ENCODE data around the gene ANO4.

ANO4 gene

DNA sequence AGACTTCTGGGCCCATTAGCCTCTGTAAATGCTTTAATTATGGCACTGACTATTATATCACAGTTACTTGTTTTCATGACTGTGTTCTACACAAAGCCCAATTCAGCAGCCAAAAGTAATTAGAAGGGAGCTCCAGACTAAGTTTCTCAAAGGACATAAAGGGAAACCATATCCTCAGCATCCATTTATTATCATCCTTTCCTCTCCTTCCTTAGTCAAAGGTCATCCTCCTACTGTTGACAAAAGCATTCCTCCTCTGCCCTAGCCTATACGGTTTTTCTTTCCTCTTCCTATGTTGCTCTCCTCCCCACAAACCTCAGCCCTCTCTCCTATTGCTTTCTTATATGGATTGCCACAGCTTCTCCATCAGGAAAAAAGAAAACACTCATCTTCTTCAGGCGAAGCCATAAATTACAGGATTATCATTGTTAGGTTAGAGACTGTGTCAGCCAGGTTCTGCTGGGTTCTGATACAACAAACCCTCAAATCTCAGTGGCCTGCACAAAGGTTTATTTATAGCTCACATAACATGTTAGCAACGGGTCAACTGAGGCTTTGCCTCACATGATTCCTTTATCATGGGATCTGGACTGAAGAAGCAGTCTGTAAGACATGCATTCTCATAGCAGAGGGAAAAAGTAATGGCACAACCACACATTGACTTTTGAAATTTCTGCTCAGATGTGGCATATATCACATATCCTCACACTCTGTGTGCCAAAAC, 208.3 kb downstream of the ANO4 start:
- no peaks in the 10 kb centered on the region for H3K27me3 ChIP-seq (ENCODE audit: control insufficient read depth, insufficient read depth, low read length)
- H3K4me1 ChIP-seq (ENCODE audit: control insufficient read depth, insufficient read depth, low read length) = no peaks in the 10 kb centered on the region

DNA sequence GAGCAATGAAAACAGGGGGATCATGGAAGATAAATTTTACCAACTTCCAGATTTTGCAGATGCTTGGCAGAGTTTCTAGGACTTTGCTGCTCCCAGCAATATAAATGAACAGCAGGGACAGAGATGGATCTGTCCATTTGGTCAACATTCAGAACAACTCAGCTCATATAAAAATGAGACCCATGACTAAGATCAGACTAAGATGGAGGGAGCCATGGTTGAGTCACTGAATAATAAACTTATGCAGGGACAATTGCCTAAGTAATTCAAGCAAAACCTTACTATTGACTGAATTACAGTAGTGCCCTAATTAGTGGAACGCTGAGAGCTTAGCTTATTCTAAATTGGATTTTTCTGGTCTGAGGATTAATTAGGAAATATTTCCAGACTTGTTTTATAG, 210.3 kb downstream of the ANO4 start:
- WGBS (ENCODE audit: insufficient coverage, insufficient read length) = no CpG with 5 or more reads among the region's 1 CpG
- Histone ChIP-seq H3K4me1 (ENCODE audit: control insufficient read depth, insufficient read depth, low read length) (no peaks in the 10 kb centered on the region), H3K4me3 (ENCODE audit: low read length) (no peak overlapping the region), H3K9me3 (ENCODE audit: control insufficient read depth, insufficient read depth, low read length) (peaks cover 1% of the 10 kb centered on the region; the same call in 1 of the 2 replicates), H3K27ac (ENCODE audit: low read length) (no peak overlapping the region), H3K27me3 (ENCODE audit: control insufficient read depth, insufficient read depth, low read length) (no peaks in the 10 kb centered on the region), H3K36me3 (ENCODE audit: control insufficient read depth, insufficient read depth, low read length) (no peaks in the 10 kb centered on the region)
- no peak for DNase-seq (ENCODE audit: low read depth, low spot score)

More for the DNA sequence above, 208.3 kb downstream of the ANO4 start:
- H3K9me3 ChIP-seq (ENCODE audit: control insufficient read depth, insufficient read depth, low read length) = peaks cover 1% of the 10 kb centered on the region; the same call in 1 of the 2 replicates
- WGBS (ENCODE audit: insufficient coverage, insufficient read length) = no CpG with 5 or more reads among the region's 3 CpGs
- H3K4me3 ChIP-seq (ENCODE audit: low read length) = no peak overlapping the region
- H3K27ac ChIP-seq (ENCODE audit: low read length) = no peak overlapping the region
- H3K36me3 ChIP-seq (ENCODE audit: control insufficient read depth, insufficient read depth, low read length) = no peaks in the 10 kb centered on the region
- DNase-seq (ENCODE audit: low read depth, low spot score) = no peak

DNA sequence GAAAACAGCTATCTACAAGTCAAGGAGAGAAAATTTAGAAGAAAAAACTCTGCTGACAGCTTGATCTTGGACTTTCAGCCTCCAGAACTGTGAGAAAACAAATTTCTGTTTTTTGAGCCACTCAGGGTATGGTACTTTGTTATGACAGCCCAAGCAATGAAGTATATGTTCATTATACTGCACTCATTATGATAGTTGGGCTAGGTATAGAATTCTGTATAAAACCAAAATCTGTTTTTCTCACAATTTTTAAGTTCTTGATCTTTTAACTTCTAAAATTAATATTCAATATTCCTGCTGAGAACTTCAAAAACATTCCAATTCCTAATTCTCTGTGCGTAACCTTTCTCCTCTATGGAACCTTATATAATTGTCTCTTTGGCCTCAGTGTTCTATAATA, 214.7 kb downstream of the ANO4 start:
- Histone ChIP-seq H3K4me1 (ENCODE audit: control insufficient read depth, insufficient read depth, low read length) (no peaks in the 10 kb centered on the region), H3K36me3 (ENCODE audit: control insufficient read depth, insufficient read depth, low read length) (no peaks in the 10 kb centered on the region), H3K9me3 (ENCODE audit: control insufficient read depth, insufficient read depth, low read length) (peaks cover under 1% of the 10 kb centered on the region; the same call in 1 of the 2 replicates), H3K27me3 (ENCODE audit: control insufficient read depth, insufficient read depth, low read length) (no peaks in the 10 kb centered on the region), H3K4me3 (ENCODE audit: low read length) (no peak overlapping the region), H3K27ac (ENCODE audit: low read length) (no peak overlapping the region)
- no peak for DNase-seq (ENCODE audit: low read depth, low spot score)
- no CpG with 5 or more reads among the region's 1 CpG for whole genome bisulfite sequencing (ENCODE audit: insufficient coverage, insufficient read length)

DNA sequence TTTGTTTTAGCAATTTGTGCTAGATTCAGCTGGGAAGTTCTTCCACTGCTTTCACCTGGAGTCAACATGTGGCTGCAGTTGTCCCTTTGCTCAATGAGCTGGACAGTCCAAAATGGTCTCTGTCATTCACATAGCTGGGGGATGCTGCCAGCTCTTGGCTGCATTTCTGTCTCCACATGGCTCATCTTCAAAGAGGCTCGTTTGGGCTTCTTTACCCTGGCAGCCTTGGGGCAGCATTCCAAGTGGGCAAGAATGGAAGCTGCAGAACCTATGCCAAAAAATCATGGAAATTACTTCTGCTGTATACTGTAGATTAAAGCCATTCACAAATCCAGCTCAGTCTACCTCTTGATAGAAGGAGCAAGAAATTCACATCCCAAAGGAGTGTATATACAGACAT, 216.3 kb downstream of the ANO4 start:
- Histone ChIP-seq H3K27ac (ENCODE audit: low read length) (no peak overlapping the region), H3K9me3 (ENCODE audit: control insufficient read depth, insufficient read depth, low read length) (no peaks in the 10 kb centered on the region), H3K36me3 (ENCODE audit: control insufficient read depth, insufficient read depth, low read length) (no peaks in the 10 kb centered on the region), H3K27me3 (ENCODE audit: control insufficient read depth, insufficient read depth, low read length) (no peaks in the 10 kb centered on the region), H3K4me3 (ENCODE audit: low read length) (no peak overlapping the region), H3K4me1 (ENCODE audit: control insufficient read depth, insufficient read depth, low read length) (no peaks in the 10 kb centered on the region)
- DNase-seq (ENCODE audit: low read depth, low spot score) = no peak
- WGBS (ENCODE audit: insufficient coverage, insufficient read length) = no CpG with 5 or more reads among the region's 1 CpG

DNA sequence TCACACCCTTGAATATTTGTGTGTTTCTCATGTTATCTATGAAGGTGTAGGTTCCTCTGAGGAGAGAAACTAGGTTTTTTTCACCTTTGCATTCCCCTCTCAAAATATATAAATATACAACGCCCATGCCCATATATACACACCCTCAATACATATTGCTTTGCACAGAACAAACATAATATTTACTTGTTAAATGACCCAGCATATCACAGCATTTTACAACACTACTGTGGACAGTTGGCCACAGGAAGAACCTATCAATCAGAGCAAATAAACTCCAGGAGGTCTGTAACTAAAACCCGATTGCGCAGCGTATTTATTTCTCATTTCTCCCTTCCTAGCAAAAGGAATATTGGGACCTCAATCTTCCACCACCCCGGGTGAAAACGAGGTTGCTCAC, 219.4 kb downstream of the ANO4 start:
- no peak overlapping the region for H3K27ac ChIP-seq (ENCODE audit: low read length)
- no peaks in the 10 kb centered on the region for H3K9me3 ChIP-seq (ENCODE audit: control insufficient read depth, insufficient read depth, low read length)
- DNase-seq (ENCODE audit: low read depth, low spot score) = no peak
- no peaks in the 10 kb centered on the region for H3K36me3 ChIP-seq (ENCODE audit: control insufficient read depth, insufficient read depth, low read length)
- 100% methylated on average over 1 of the region's 6 CpGs for WGBS (ENCODE audit: insufficient coverage, insufficient read length)
- no peaks in the 10 kb centered on the region for H3K27me3 ChIP-seq (ENCODE audit: control insufficient read depth, insufficient read depth, low read length)
- H3K4me3 ChIP-seq (ENCODE audit: low read length) = no peak overlapping the region
- H3K4me1 ChIP-seq (ENCODE audit: control insufficient read depth, insufficient read depth, low read length) = no peaks in the 10 kb centered on the region

DNA sequence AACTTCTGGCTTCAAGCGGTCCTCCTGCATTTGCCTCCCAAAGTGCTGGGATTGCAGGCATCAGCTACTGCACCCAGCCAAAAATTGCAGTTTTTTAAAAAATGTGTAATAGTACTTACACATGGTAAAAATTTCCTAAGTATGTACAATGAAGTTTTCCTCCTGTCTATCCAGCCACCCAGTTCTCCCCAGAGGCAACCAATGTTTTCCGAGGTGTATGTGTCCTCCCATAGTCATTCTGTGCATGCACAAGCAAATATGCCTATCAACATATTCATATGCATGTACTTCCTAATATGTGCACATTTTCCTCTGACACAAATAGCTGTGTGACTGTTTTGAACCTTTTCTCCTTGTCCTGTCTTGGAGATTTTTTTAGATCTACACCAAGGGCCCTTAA, 220.5 kb downstream of the ANO4 start:
- Histone ChIP-seq H3K4me3 (ENCODE audit: low read length) (no peak overlapping the region), H3K4me1 (ENCODE audit: control insufficient read depth, insufficient read depth, low read length) (no peaks in the 10 kb centered on the region), H3K27ac (ENCODE audit: low read length) (no peak overlapping the region), H3K27me3 (ENCODE audit: control insufficient read depth, insufficient read depth, low read length) (no peaks in the 10 kb centered on the region), H3K9me3 (ENCODE audit: control insufficient read depth, insufficient read depth, low read length) (no peaks in the 10 kb centered on the region), H3K36me3 (ENCODE audit: control insufficient read depth, insufficient read depth, low read length) (no peaks in the 10 kb centered on the region)
- no peak for DNase-seq (ENCODE audit: low read depth, low spot score)
- WGBS (ENCODE audit: insufficient coverage, insufficient read length) = no CpG with 5 or more reads among the region's 2 CpGs

DNA sequence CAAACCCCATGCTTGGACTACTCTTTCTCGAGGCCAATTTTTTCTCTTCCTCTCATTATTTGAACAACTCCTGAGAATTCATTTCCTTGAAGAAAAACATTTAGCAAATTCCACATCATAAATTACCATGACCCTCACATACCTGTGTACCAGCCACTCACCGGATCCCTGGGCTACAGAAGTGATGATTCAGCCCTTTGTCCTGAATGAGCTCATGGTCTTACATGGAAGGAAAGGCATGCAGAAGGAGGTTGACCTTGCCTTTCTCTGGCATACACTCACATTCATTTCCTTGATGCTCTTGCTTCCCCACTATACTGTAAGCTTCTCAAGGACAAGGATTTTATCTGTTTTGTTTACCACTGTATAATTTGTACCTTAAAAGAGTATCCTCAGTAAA, 224.0 kb downstream of the ANO4 start:
- Histone ChIP-seq H3K27me3 (ENCODE audit: control insufficient read depth, insufficient read depth, low read length) (no peaks in the 10 kb centered on the region), H3K36me3 (ENCODE audit: control insufficient read depth, insufficient read depth, low read length) (no peaks in the 10 kb centered on the region), H3K9me3 (ENCODE audit: control insufficient read depth, insufficient read depth, low read length) (no peaks in the 10 kb centered on the region), H3K4me1 (ENCODE audit: control insufficient read depth, insufficient read depth, low read length) (no peaks in the 10 kb centered on the region), H3K4me3 (ENCODE audit: low read length) (no peak overlapping the region), H3K27ac (ENCODE audit: low read length) (no peak overlapping the region)
- no CpG with 5 or more reads among the region's 2 CpGs for WGBS (ENCODE audit: insufficient coverage, insufficient read length)
- DNase-seq (ENCODE audit: low read depth, low spot score) = no peak

DNA sequence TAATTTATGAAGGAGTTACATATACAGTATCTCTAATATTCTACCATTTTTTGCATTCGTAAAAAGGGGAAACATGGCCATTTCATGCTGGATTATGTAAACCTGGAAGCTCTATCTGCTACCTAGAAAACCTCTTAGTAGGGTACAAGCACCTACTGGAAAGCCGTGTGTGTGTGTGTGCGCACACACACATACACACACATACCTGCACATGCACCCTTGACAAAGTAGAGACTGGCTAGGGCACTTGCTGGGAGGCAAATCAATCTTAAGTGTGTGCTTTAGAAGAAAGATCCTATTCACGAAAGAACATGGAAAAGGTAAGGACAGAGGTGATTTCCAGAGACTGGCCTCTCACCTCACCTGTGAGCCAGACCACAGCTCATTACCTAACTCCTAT, 224.6 kb downstream of the ANO4 start:
- no peaks in the 10 kb centered on the region for H3K36me3 ChIP-seq (ENCODE audit: control insufficient read depth, insufficient read depth, low read length)
- H3K27ac ChIP-seq (ENCODE audit: low read length) = no peak overlapping the region
- no CpG with 5 or more reads among the region's 4 CpGs for WGBS (ENCODE audit: insufficient coverage, insufficient read length)
- no peak for DNase-seq (ENCODE audit: low read depth, low spot score)
- no peaks in the 10 kb centered on the region for H3K9me3 ChIP-seq (ENCODE audit: control insufficient read depth, insufficient read depth, low read length)
- H3K4me1 ChIP-seq (ENCODE audit: control insufficient read depth, insufficient read depth, low read length) = no peaks in the 10 kb centered on the region
- no peak overlapping the region for H3K4me3 ChIP-seq (ENCODE audit: low read length)
- H3K27me3 ChIP-seq (ENCODE audit: control insufficient read depth, insufficient read depth, low read length) = no peaks in the 10 kb centered on the region

DNA sequence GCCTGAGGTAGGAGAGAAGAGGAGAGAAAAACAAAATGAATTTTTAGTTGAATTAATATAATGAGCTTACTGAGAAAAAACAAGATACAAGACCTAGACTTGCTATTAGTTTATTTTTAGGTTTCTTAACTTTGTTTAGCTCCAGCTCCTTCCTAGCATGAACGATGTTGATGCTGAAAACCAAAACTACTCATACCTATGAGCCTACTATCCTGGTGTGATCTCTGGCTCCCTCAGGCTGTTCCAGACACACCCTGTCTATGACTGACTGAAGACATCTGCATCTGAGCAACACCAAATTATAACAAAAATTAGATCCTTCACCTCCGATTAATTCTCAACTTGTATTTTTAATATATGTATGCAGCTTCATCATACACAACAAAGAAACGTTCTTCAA, 225.1 kb downstream of the ANO4 start:
- Histone ChIP-seq H3K9me3 (ENCODE audit: control insufficient read depth, insufficient read depth, low read length) (no peaks in the 10 kb centered on the region), H3K27me3 (ENCODE audit: control insufficient read depth, insufficient read depth, low read length) (no peaks in the 10 kb centered on the region), H3K4me1 (ENCODE audit: control insufficient read depth, insufficient read depth, low read length) (no peaks in the 10 kb centered on the region), H3K36me3 (ENCODE audit: control insufficient read depth, insufficient read depth, low read length) (no peaks in the 10 kb centered on the region), H3K4me3 (ENCODE audit: low read length) (no peak overlapping the region), H3K27ac (ENCODE audit: low read length) (no peak overlapping the region)
- no CpG with 5 or more reads among the region's 3 CpGs for WGBS (ENCODE audit: insufficient coverage, insufficient read length)
- no peak for DNase-seq (ENCODE audit: low read depth, low spot score)

DNA sequence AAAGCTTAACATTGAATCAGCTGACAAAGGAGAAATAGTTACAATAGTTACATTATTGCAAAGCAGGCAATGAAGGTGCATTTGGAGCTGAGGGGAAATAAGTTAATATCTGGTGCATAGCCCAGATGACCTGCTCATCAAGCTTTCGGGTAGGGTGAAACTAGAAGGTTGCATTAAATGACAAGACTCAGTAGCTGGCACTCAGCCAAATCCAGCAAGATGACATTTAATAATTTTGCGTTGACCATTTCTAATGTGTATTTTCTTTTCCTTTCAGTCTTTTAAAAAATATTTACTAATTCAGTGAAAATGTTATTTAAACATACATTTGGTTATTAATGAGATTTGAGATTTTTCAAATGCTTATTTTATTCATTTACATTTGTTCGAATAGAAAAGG, 226.9 kb downstream of the ANO4 start:
- DNase-seq (ENCODE audit: low read depth, low spot score) = no peak
- Histone ChIP-seq H3K27ac (ENCODE audit: low read length) (no peak overlapping the region), H3K4me1 (ENCODE audit: control insufficient read depth, insufficient read depth, low read length) (no peaks in the 10 kb centered on the region), H3K9me3 (ENCODE audit: control insufficient read depth, insufficient read depth, low read length) (no peaks in the 10 kb centered on the region), H3K27me3 (ENCODE audit: control insufficient read depth, insufficient read depth, low read length) (no peaks in the 10 kb centered on the region), H3K36me3 (ENCODE audit: control insufficient read depth, insufficient read depth, low read length) (no peaks in the 10 kb centered on the region), H3K4me3 (ENCODE audit: low read length) (no peak overlapping the region)
- no CpG with 5 or more reads among the region's 3 CpGs for WGBS (ENCODE audit: insufficient coverage, insufficient read length)

DNA sequence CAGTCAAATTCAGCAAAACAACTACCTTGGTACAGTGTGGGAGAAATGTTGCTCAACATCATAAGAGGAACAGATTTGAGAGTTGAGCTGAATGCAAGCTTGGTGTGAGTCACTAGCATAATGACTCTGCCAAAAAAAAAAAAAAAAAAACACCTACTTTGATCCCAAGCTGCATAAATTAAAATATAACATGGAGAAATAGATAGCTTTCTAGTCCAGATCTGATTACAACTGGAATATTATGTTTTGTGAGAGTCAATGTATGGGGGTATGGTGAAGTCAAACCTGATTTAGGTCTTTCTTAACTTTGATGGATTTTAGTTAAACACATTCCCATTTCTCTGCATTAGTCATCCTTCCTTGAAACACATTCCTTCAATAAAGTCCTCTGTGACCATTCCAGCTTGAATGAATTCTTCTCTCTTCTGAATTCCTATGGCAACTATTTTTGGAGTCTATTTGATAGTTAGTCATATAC, 227.4 kb downstream of the ANO4 start:
- peaks cover under 1% of the 10 kb centered on the region; the same call in 1 of the 2 replicates for H3K4me1 ChIP-seq (ENCODE audit: control insufficient read depth, insufficient read depth, low read length)
- H3K27me3 ChIP-seq (ENCODE audit: control insufficient read depth, insufficient read depth, low read length) = no peaks in the 10 kb centered on the region
- no peak overlapping the region for H3K4me3 ChIP-seq (ENCODE audit: low read length)
- DNase-seq (ENCODE audit: low read depth, low spot score) = no peak
- no peak overlapping the region for H3K27ac ChIP-seq (ENCODE audit: low read length)
- H3K9me3 ChIP-seq (ENCODE audit: control insufficient read depth, insufficient read depth, low read length) = no peaks in the 10 kb centered on the region
- 0 out of 2 replicates have a peak, but pooled peaks cover under 1% of the 10 kb centered on the region for H3K36me3 ChIP-seq (ENCODE audit: control insufficient read depth, insufficient read depth, low read length)

Data from iPS DF 6.9 (cell line).